Ramos (cell line): ENCODE measurements around the gene SLC12A1.

ENCODE experiments used
- in situ Hi-C: fragments of 300-500 bp; cut with MboI; formaldehyde crosslinking; loops from one replicate; pipeline ENCODE4 v1.14.3; 2022; ENCODE audit warnings: low sequenced_read_pairs; ENCODE audit not compliant: unreplicated experiment

The SLC12A1 gene

DNA sequence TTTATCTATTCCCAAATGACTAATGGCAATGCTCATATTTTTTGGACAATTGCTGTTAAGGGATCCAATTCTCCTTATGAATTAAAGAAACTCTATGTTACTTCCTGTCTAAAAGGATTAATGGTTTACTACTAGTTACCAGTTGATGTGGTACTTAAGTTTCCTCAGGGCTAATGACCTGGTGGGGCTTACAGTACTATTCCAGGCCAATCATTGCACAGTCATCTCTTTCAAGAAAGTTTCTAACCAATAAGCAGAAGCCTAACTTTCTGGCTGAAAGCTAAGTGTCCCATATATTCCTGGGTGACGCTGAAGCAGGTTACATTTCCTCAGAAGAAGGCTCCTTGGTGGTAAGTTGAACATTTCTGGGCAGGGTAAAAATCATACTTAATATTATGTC, at the start of gene SLC12A1:
TSS of gene SLC12A1 (plus strand) at position 322 of the 400 bp plus-strand sequence. CDS start 1,418 bp downstream, outside the sequence.
- in situ Hi-C loops: no loop called here

GRCh38 chr15:48168616-48169015, 37.5 kb upstream of the SLC12A1 start:
- in situ Hi-C loops: no loop called here

DNA sequence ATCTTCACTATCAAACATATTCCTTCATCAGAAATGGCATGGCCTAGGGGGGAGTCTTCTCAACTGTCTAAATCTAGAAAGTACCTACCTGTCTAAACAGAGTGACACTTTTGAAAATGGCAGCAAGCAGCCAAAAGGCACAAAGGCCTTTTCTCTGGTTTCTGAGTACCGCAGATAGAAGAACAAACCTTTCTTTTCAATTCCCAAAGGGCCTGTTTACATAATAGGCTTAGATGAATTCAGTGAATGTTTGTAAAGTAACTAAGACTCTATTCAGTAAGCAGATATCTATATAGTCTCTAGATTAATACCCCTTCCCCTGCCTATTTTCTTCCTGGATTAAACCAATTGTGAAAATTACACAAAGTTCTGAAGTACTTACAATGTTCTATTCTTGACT, 35.1 kb upstream of the SLC12A1 start:
- in situ Hi-C loops: no loop called here

DNA sequence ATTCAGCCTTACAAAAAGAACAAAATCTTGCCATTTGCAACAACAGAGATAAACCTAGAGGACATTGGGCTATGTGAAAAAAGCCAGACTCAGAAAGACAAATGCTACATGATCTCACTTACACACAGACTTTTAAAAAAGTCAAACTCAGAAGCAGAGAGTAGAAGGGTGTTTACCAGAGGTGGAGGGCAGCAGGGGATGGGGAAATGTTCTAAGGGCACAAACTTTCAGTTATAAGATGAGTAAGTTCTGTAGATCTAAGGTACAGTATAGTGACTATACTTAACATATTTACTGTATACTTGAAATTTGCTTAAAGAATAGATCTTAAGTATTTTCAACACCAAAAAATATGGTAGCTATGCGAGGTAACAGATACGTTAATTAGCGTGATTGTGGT, 31.0 kb upstream of the SLC12A1 start:
- in situ Hi-C loops: no loop called here

DNA sequence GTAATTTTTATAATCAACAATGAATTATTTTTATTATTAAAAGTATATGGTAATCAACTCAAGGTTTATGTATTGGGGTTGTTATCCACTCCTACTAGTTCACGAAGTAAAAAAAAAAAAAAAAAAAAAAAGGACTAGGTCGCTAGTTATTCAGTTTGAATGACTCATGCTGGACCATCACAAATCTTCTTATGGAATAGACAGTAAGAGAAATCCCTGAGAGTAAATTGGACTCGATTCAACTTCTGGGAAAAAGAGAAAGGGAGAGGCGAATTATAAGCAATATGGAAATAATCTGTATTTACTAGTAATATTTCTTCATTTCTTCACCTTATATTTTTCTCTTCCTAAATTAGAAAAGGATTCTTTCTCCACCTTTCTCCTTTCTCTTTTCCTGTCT, 30.0 kb upstream of the SLC12A1 start:
- in situ Hi-C loops: no loop called here

- in situ Hi-C loops: no loop called here
Observed at GRCh38 chr15:48176957-48177356, 29.1 kb upstream of the SLC12A1 start.

- in situ Hi-C loops: no loop called here
Observed at GRCh38 chr15:48177383-48177765, 28.7 kb upstream of the SLC12A1 start.

DNA sequence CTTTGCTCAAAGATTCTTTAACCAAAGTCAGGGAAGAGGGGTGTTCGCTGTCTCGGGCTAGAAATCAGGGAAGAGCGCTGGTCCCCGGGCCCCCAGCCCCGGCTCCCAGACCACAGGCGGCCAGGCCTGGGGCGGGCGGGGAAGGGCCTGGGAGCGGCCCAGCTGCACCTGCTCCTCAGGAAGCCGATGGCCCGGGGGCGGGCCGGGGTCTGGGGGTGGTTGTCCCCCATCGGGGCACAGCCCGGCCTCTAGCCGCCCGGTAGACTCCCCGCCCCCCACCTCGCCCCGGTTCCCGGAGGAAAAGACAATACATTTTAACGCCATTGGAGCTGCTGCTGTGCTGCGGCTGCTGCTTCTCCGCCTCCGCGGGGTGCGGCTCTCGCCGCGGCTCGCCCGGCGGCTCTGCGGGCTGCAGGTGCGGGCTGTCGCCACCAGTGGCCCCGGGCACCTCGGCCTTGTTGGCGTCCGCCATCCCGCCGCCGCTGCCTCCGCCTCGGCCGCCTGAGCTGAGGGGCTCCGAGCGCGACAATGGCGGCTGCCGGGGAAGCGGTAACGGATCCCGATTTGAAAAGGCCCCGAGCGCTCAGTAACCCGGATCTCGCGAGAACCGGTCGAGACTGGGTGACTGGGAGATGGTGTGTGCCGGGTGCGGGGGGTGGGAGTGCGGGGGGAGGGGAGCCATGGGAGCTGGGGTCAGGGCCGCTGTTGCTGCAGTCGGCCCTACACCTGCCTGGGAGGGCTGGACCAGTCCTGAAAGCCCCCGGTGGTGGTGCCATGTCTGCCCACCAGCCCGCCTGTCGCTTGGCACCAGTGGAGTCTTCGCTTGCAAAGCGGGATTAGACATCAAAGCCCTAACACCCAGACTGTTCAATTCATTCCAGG, 28.1 kb upstream of the SLC12A1 start, which contains the start of gene MYEF2:
TSS of gene MYEF2 (minus strand) at position 530 of the 882 bp plus-strand sequence. CDS start at position 472, 58 bp downstream.
- in situ Hi-C loops: no loop called here

DNA sequence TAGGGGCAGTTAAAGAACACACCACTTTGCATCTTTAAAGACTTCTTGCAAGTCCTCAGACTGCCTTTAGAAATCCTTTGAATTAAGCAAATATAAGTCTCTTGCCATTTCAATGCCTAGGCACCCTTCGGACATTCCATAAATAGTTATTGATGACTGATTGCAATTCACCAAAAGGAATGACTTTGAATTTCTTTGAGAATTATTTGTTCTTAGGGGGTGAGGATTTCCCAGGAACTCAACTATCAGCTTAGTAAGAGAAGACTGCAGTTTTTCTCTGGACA, 27.5 kb upstream of the SLC12A1 start:
- in situ Hi-C loops: no loop called here

DNA sequence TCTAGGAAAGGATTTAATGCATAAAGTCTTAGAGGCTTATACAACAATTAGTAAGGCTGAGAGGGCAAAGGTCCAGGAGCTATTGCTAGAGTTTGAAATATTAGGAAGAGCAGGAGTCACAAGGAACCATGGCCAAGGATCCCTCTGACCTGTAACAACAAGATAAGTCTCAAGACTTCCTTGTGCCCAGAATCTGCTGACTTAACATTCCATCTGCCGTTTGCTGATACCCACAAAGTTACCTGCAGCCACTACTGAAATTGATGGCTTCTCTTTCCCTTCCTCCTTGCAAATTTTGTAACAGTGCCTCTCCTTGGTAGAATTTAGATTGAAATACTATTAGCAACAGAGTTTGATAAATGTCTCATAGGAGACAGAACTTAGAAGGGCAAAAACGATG, 23.4 kb upstream of the SLC12A1 start:
- in situ Hi-C loops: no loop called here

GRCh38 chr15:48185529-48185928, 20.6 kb upstream of the SLC12A1 start:
- in situ Hi-C loops: no loop called here

GRCh38 chr15:48186271-48186670, 19.8 kb upstream of the SLC12A1 start:
- in situ Hi-C loops: no loop called here

DNA sequence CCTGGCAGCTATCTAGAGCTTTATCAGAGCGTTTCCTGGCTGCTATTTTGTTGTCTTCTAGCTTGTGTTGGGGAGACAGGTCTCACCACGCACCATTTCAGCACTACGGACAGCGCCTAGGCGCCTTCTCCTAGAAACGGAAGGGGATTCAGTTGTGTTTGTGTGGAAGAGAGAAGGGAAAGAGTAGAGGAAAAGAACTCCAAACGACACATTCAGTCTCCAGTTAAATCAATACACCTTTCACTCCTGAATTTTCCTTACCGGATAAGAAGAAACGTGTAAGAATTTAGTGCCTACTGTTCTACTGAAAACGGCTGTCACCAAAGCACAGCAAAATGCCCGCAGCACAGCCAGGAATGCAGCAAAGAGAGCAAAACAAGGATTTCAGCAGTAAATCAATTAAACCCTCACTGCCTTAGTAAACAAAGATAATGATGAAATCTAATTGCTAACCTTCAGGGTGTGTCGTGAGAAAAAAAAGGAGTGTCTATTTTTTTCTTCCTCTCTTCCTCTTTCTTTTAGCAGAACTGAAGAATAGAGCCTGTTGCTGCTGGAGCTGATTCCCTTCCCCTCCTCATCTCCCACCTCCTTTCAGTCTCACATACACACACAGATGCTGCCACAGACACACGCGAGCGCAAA, 15.0 kb upstream of the SLC12A1 start:
- in situ Hi-C loops: no loop called here

GRCh38 chr15:48191574-48192225, 14.4 kb upstream of the SLC12A1 start, which contains the start of gene CTXN2:
TSS of gene CTXN2 (plus strand) at chr15:48191665. CDS start at chr15:48201301, 9,636 bp downstream.
- in situ Hi-C loops: no loop called here

- in situ Hi-C loops: no loop called here
Observed at GRCh38 chr15:48202068-48202467, 4.0 kb upstream of the SLC12A1 start.

DNA sequence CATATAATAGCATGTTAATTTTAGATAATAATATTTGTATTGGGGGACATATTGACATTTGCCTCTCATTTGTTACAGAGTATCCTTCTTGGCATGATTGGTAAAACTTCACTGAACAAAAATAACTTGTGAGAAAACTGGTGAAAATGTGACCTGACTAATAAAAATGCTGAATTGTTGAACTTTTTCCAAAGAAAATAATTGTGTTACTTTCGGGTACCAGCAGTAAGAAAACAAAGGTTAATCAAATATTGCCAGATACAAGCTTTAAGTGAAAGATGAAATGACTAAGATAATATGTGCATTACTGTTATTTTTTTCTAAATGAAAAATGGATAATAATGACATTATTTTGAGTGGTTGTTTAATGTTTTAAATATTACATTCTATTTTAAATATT, 15.2 kb downstream of the SLC12A1 start:
- in situ Hi-C loops: no loop called here

- in situ Hi-C loops: no loop called here
Observed at GRCh38 chr15:48221885-48222284, 15.8 kb downstream of the SLC12A1 start.

DNA sequence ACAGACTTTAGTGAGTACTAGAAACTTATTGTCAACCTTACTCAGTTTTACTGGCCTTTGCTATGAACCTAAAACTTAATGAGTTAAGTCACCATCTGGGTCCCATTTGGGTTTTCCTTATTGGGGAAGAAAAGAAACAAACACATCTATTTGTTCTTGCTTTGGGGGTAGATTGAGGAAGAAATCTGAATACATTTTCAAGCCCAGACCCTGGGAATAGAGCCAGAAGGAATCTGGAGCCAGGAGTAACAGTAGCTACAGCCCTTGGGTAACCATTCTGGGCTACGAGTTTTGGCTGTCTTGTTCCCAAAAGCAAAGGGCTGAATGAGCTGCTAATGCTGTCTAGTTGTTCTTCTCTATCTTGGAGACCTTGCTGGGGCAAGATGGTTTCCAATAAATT, 16.5 kb downstream of the SLC12A1 start:
- in situ Hi-C loops: no loop called here

DNA sequence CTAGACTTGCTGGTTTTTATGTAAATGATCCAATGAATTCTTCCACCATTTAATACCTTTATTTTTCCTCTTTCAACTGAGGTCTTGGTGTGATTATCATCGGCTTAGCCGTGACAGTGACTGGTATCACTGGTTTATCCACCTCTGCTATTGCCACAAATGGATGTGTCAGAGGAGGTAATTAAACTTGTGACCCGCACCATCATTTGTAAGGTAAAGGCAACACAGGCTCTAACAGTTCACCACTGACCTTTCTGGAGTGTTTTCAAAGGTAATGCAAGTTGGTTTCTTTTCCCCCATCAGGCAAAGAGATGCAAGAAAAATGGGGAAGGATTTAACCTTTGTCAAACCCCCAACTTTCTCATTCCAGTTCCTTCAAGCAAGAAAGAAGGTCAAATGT, 19.7 kb downstream of the SLC12A1 start:
- in situ Hi-C loops: no loop called here

GRCh38 chr15:48230498-48230897, 24.4 kb downstream of the SLC12A1 start:
- in situ Hi-C loops: no loop called here

DNA sequence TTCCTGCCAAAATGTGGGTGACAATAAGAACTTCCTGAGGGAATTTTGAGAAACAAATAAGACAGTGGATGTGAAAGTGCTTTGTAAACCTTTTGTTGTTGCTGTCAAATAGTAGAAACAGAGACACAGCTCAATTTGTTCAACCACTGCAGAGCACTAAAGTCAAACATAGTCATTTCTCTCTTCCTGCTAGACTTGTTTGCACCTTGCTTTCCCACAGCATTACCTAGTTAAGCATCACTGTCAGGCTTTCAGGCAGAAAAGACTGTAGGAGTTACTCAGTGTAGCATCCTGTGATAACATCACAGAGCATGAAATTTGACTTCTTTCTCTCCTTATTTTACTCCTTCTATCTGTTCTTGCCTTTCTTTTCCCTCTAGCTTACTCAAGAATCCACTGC, 27.1 kb downstream of the SLC12A1 start:
- in situ Hi-C loops: no loop called here
